Measurements from ENCODE around the gene ITGB5.
A peak's percentile ranks its signal among the peaks of the same experiment; 100 is the strongest.

The ITGB5 gene

GRCh38 chr3:124858275-124858674 lies 28.9 kb downstream of the ITGB5 start:
- DNase-seq = no peak

GRCh38 chr3:124856677-124857076 lies 30.5 kb downstream of the ITGB5 start:
- no peak for DNase-seq

GRCh38 chr3:124854009-124854408 lies 33.2 kb downstream of the ITGB5 start:
- DNase-seq = no peak

GRCh38 chr3:124853446-124853845 lies 33.7 kb downstream of the ITGB5 start:
- no peak for DNase-seq

GRCh38 chr3:124851905-124852304 lies 35.3 kb downstream of the ITGB5 start:
- DNase-seq = no peak

GRCh38 chr3:124851136-124851535 lies 36.0 kb downstream of the ITGB5 start:
- no peak for DNase-seq

GRCh38 chr3:124850633-124851032 lies 36.5 kb downstream of the ITGB5 start:
- DNase-seq = no peak

- DNase-seq = no peak
Observed at GRCh38 chr3:124850212-124850611, 37.0 kb downstream of the ITGB5 start.

GRCh38 chr3:124848300-124848699 lies 38.9 kb downstream of the ITGB5 start:
- no peak for DNase-seq

GRCh38 chr3:124847863-124848262 lies 39.3 kb downstream of the ITGB5 start:
- no peak for DNase-seq

GRCh38 chr3:124847051-124847450 lies 40.1 kb downstream of the ITGB5 start:
- no peak for DNase-seq

GRCh38 chr3:124846189-124846588 lies 41.0 kb downstream of the ITGB5 start:
- DNase-seq = no peak

GRCh38 chr3:124845406-124845805 lies 41.8 kb downstream of the ITGB5 start:
- DNase-seq = no peak

GRCh38 chr3:124843506-124844177 lies 43.5 kb downstream of the ITGB5 start:
- DNase-seq = no peak

GRCh38 chr3:124843047-124843446 lies 44.1 kb downstream of the ITGB5 start:
- no peak for DNase-seq

- DNase-seq = no peak
Observed at GRCh38 chr3:124841517-124841916, 45.6 kb downstream of the ITGB5 start.

- no peak for DNase-seq
Observed at GRCh38 chr3:124840331-124840730, 46.8 kb downstream of the ITGB5 start.

- DNase-seq = no peak
Observed at GRCh38 chr3:124839896-124840295, 47.3 kb downstream of the ITGB5 start.

GRCh38 chr3:124838963-124839362 lies 48.2 kb downstream of the ITGB5 start:
- no peak for DNase-seq

- no peak for DNase-seq
Observed at GRCh38 chr3:124837730-124838186, 49.4 kb downstream of the ITGB5 start.

- peak; percentile 4 for DNase-seq
Observed at GRCh38 chr3:124837065-124837464, 50.1 kb downstream of the ITGB5 start.

- no peak for DNase-seq
Observed at GRCh38 chr3:124836448-124836847, 50.7 kb downstream of the ITGB5 start.

GRCh38 chr3:124834723-124835718 lies 52.1 kb downstream of the ITGB5 start:
- peak; percentile 49 for DNase-seq

Measured in CD4-positive, alpha-beta T cell treated with Interleukin-10 for 1 hour (primary cell).